Osteoblast (primary cell): ENCODE measurements around the gene DNER. TPM values are rescaled to one million over a fixed set of nuclear protein-coding genes. Genes with fewer than 3 reads are reported as not detected.

Source experiments
- DNase-seq: peaks from one replicate; pipeline ENCODE4 v3.0.0; 2011; ENCODE audit warnings: low spot score, mixed read lengths; ENCODE audit not compliant: insufficient read length; ENCODE audit errors: missing footprints
- H2AFZ ChIP-seq: 2 replicates; pipeline ENCODE4 v1.6.0; 2011; ENCODE audit warnings: mild to moderate bottlenecking, low read length
- H3K27ac ChIP-seq: 2 replicates; pipeline ENCODE4 v1.5.1; 2011; ENCODE audit warnings: mild to moderate bottlenecking, low read depth, low read length, moderate library complexity
- H3K27me3 ChIP-seq: 2 replicates; pipeline ENCODE4 v1.6.0; 2012; ENCODE audit warnings: mild to moderate bottlenecking, control low read depth, inconsistent platforms, low read length, moderate library complexity; ENCODE audit not compliant: insufficient read depth
- H3K36me3 ChIP-seq: 2 replicates; pipeline ENCODE4 v1.5.1; 2011; ENCODE audit warnings: mild to moderate bottlenecking, low read length, control low read depth, moderate library complexity; ENCODE audit not compliant: insufficient read depth
- H3K4me1 ChIP-seq: 2 replicates; pipeline ENCODE4 v1.5.1; 2011; ENCODE audit warnings: mild to moderate bottlenecking, low read length, control low read depth, moderate library complexity; ENCODE audit not compliant: insufficient read depth
- H3K4me2 ChIP-seq: 2 replicates; pipeline ENCODE4 v1.6.0; 2011; ENCODE audit warnings: mild to moderate bottlenecking, low read length; ENCODE audit not compliant: insufficient read depth
- H3K4me3 ChIP-seq: fragments of 200-600 bp; sonication (generic); 3 replicates; pipeline ENCODE4 v1.5.1; 2012; ENCODE audit warnings: mild to moderate bottlenecking, low read length, inconsistent platforms; ENCODE audit not compliant: insufficient read depth
- H3K79me2 ChIP-seq: 2 replicates; pipeline ENCODE4 v1.6.0; 2012; ENCODE audit warnings: mild to moderate bottlenecking, low read length, control low read depth, inconsistent platforms; ENCODE audit not compliant: insufficient read depth
- H3K9me3 ChIP-seq: 2 replicates; pipeline ENCODE4 v1.5.1; 2011; ENCODE audit warnings: low read depth, low read length, control low read depth
- H4K20me1 ChIP-seq: 2 replicates; pipeline ENCODE4 v1.6.0; 2012; ENCODE audit warnings: mild to moderate bottlenecking, low read length, control low read depth; ENCODE audit not compliant: insufficient read depth
- total RNA-seq: library from RNA; depleted of rRNA; stranded (reverse); fragments of >200 nt; gene quantifications from 2 replicates; pipeline ENCODE4 v1.2.3, GENCODE V29; 2012
- TF ChIP-seq, protein P1 (sequence below): IDR thresholded peaks from 2 replicates; pipeline ENCODE4 v1.5.1; 2011; ENCODE audit warnings: mild to moderate bottlenecking, low read depth, low read length, moderate library complexity; ENCODE audit errors: extremely low read depth

The DNER gene
- total RNA-seq, 1 donor, result 0.36 TPM

GRCh38 chr2:229422063-229422462 is 292.3 kb downstream of the DNER start:
- TF ChIP-seq, protein P1, sequence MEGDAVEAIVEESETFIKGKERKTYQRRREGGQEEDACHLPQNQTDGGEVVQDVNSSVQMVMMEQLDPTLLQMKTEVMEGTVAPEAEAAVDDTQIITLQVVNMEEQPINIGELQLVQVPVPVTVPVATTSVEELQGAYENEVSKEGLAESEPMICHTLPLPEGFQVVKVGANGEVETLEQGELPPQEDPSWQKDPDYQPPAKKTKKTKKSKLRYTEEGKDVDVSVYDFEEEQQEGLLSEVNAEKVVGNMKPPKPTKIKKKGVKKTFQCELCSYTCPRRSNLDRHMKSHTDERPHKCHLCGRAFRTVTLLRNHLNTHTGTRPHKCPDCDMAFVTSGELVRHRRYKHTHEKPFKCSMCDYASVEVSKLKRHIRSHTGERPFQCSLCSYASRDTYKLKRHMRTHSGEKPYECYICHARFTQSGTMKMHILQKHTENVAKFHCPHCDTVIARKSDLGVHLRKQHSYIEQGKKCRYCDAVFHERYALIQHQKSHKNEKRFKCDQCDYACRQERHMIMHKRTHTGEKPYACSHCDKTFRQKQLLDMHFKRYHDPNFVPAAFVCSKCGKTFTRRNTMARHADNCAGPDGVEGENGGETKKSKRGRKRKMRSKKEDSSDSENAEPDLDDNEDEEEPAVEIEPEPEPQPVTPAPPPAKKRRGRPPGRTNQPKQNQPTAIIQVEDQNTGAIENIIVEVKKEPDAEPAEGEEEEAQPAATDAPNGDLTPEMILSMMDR, result no peak
- H3K27me3 ChIP-seq, result no peaks in the 10 kb centered on the region
- no peak overlapping the region for H3K4me3 ChIP-seq

GRCh38 chr2:229419158-229419557 is 295.2 kb downstream of the DNER start:
- Histone ChIP-seq H4K20me1 (no peaks in the 10 kb centered on the region), H3K4me2 (no peak overlapping the region), H3K79me2 (no peaks in the 10 kb centered on the region), H3K9me3 (no peaks in the 10 kb centered on the region), H3K36me3 (no peaks in the 10 kb centered on the region), H3K27me3 (no peaks in the 10 kb centered on the region), H3K4me3 (no peak overlapping the region), H3K4me1 (peaks cover 4% of the 10 kb centered on the region), H2AFZ (peak overlapping the region; percentile 22), H3K27ac (no peak overlapping the region)
- DNase-seq, result no peak
- TF ChIP-seq, protein P1, result no peak

More at GRCh38 chr2:229422063-229422462, 292.3 kb downstream of the DNER start:
- H3K4me2 ChIP-seq, result no peak overlapping the region
- no peaks in the 10 kb centered on the region for H3K36me3 ChIP-seq
- H3K79me2 ChIP-seq, result no peaks in the 10 kb centered on the region
- no peaks in the 10 kb centered on the region for H3K9me3 ChIP-seq
- H2AFZ ChIP-seq, result no peak overlapping the region
- no peak overlapping the region for H3K27ac ChIP-seq
- no peaks in the 10 kb centered on the region for H3K4me1 ChIP-seq
- no peak for DNase-seq
- H4K20me1 ChIP-seq, result no peaks in the 10 kb centered on the region

DNA sequence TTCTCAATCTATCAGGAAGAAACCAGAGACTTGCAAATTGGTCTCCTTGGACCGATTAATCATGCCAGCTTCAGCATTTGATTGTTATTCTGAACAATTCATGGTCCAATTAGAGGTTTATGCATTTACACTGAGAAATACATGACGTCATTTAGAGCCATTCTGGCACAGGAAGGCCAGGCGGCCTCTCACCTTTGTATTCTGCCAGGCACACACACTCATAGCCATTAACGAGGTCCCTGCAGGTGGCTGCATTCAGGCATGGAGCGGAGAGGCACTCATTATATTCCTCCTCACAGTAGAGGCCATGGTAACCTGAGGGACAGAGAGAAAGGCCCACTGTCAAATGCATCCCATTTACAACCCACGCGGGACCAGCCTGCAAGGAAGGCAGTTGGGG is 296.4 kb downstream of the DNER start:
- no peaks in the 10 kb centered on the region for H3K79me2 ChIP-seq
- H4K20me1 ChIP-seq, result no peaks in the 10 kb centered on the region
- peaks cover 4% of the 10 kb centered on the region for H3K4me1 ChIP-seq
- DNase-seq, result no peak
- no peaks in the 10 kb centered on the region for H3K27me3 ChIP-seq
- H3K4me2 ChIP-seq, result no peak overlapping the region
- TF ChIP-seq, protein P1, result no peak
- no peak overlapping the region for H2AFZ ChIP-seq
- H3K27ac ChIP-seq, result no peak overlapping the region
- H3K4me3 ChIP-seq, result no peak overlapping the region
- H3K36me3 ChIP-seq, result no peaks in the 10 kb centered on the region
- no peaks in the 10 kb centered on the region for H3K9me3 ChIP-seq

DNA sequence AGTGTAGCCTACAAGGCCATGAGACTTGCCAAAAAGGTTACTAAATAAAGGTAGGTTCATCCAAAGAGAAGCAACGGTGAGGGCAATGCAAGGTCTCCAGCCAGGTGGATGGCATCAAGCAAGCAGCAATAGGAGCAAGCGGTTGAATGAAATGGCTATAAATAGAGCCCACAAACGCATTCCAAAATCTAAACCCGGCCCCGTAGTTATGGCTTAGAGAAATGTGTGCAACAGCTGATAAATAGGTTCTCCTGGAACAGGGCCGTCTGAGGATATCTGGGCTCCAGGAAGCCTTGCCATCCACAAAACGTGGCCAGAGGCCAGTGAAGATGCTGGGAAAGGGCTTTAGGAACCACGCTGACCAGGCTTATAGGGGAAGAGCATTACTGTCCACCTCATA is 297.2 kb downstream of the DNER start:
- no peak overlapping the region for H3K27ac ChIP-seq
- DNase-seq, result no peak
- no peak overlapping the region for H3K4me2 ChIP-seq
- no peaks in the 10 kb centered on the region for H3K36me3 ChIP-seq
- H2AFZ ChIP-seq, result no peak overlapping the region
- no peak overlapping the region for H3K4me3 ChIP-seq
- TF ChIP-seq, protein P1, result no peak
- H4K20me1 ChIP-seq, result no peaks in the 10 kb centered on the region
- H3K4me1 ChIP-seq, result peaks cover 4% of the 10 kb centered on the region
- no peaks in the 10 kb centered on the region for H3K9me3 ChIP-seq
- H3K27me3 ChIP-seq, result no peaks in the 10 kb centered on the region
- no peaks in the 10 kb centered on the region for H3K79me2 ChIP-seq
